Stimulated activated effector memory CD8-positive, alpha-beta T cell treated with anti-CD3 and anti-CD28 coated beads, Interleukin-12 subunit alpha, Interleukin-12 subunit beta, amount 100 ng/mL, for 72 hours (primary cell): ENCODE measurements around the gene VAC14.

Source experiments
- ATAC-seq: fragments of 150-1000 bp; cut with Tn5 transposase; 2 replicates; pipeline ENCODE4 v1.10.0; 2021
- DNase-seq, 2 donors: peaks; one replicate each; pipeline ENCODE4 v3.0.0; 2021 to 2022; ENCODE audit warnings: low spot score in 2 of 2
- H3K27ac Mint-ChIP-seq: one replicate; pipeline ENCODE4 v1.8.0; 2022; ENCODE audit warnings: mild to moderate bottlenecking, mixed read lengths
- H3K36me3 Mint-ChIP-seq: one replicate; pipeline ENCODE4 v1.8.0; 2022; ENCODE audit warnings: mild to moderate bottlenecking, mixed read lengths
- H3K4me1 Mint-ChIP-seq: one replicate; pipeline ENCODE4 v1.8.0; 2022; ENCODE audit warnings: mixed read lengths
- H3K4me3 Mint-ChIP-seq: one replicate; pipeline ENCODE4 v1.8.0; 2022; ENCODE audit warnings: mild to moderate bottlenecking, mixed read lengths
- H3K9me3 Mint-ChIP-seq: one replicate; pipeline ENCODE4 v1.8.0; 2022; ENCODE audit warnings: mixed read lengths

Gene VAC14

DNA sequence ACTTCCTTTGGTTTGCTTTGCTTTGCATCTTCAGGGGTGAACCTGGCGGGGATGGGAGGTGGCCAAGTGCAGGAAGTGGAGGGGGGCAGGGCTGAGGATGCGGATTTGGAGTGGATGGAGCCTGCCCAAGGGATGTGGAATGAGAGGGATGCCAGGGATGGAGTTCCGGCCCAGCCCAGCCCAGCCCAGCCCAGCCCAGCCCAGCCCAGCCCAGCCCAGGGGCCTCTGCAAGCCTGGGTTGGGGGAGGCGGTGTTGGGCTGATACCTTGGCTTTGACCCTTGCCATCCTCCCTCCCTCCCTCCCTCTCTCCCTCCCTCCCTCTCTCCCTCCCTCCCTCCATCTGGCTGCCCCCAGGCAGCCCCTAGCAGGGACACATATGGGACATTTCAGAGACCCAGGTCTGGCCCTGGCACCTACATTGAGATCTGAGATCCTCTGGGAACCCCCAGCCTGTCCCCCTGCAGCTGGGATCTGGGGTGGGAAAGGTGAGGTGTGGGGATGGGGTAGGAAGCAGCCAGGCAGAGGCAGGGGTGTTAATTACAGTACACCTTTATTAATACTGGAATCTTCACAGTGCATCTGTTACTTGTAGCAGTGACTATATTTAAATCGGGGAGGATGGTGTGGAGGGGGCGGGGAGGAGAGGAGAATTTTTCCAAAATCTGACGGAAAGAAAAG is 140.1 kb downstream of the VAC14 start:
- DNase-seq (no peak), ATAC-seq (no peak)
- H3K9me3 Mint-ChIP-seq: no peaks in the 10 kb centered on the region
- no peak overlapping the region for H3K4me3 Mint-ChIP-seq
- H3K4me1 Mint-ChIP-seq: no peaks in the 10 kb centered on the region
- no peaks in the 10 kb centered on the region for H3K36me3 Mint-ChIP-seq
- H3K27ac Mint-ChIP-seq: no peak overlapping the region

DNA sequence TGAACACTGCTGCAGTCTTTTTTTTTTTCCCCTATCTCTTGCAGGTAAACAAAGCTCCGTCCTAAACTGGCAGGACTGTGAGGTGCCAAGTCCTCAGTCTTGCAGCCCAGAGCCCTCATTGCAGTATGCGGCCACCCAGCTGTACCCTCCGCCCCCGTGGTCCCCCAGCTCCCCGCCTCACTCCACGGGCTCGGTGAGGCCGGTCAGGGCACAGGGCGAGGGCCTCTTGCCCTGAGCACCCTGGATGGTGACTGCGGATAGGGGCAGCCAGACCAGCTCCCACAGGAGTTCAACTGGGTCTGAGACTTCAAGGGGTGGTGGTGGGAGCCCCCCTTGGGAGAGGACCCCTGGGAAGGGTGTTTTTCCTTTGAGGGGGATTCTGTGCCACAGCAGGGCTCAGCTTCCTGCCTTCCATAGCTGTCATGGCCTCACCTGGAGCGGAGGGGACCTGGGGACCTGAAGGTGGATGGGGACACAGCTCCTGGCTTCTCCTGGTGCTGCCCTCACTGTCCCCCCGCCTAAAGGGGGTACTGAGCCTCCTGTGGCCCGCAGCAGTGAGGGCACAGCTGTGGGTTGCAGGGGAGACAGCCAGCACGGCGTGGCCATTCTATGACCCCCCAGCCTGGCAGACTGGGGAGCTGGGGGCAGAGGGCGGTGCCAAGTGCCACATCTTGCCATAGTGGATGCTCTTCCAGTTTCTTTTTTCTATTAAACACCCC is 140.8 kb downstream of the VAC14 start:
- Mint-ChIP-seq H3K27ac (no peak overlapping the region), H3K36me3 (no peaks in the 10 kb centered on the region), H3K4me3 (no peak overlapping the region), H3K4me1 (no peaks in the 10 kb centered on the region), H3K9me3 (no peaks in the 10 kb centered on the region)
- ATAC-seq (no peak), DNase-seq (no peak)

- no peaks in the 10 kb centered on the region for H3K36me3 Mint-ChIP-seq
- H3K9me3 Mint-ChIP-seq: no peaks in the 10 kb centered on the region
Measured at GRCh38 chr16:70659546-70659945, 141.4 kb downstream of the VAC14 start.

GRCh38 chr16:70658921-70659320 is 142.0 kb downstream of the VAC14 start:
- ATAC-seq (no peak), DNase-seq (no peak)
- H3K4me1 Mint-ChIP-seq: peaks cover 2% of the 10 kb centered on the region
- H3K9me3 Mint-ChIP-seq: no peaks in the 10 kb centered on the region
- no peak overlapping the region for H3K4me3 Mint-ChIP-seq
- no peaks in the 10 kb centered on the region for H3K36me3 Mint-ChIP-seq
- H3K27ac Mint-ChIP-seq: no peak overlapping the region

More at GRCh38 chr16:70659546-70659945, 141.4 kb downstream of the VAC14 start:
- no peak overlapping the region for H3K27ac Mint-ChIP-seq
- no peak overlapping the region for H3K4me3 Mint-ChIP-seq
- H3K4me1 Mint-ChIP-seq: no peaks in the 10 kb centered on the region
- no peak for ATAC-seq
- DNase-seq: no peak

DNA sequence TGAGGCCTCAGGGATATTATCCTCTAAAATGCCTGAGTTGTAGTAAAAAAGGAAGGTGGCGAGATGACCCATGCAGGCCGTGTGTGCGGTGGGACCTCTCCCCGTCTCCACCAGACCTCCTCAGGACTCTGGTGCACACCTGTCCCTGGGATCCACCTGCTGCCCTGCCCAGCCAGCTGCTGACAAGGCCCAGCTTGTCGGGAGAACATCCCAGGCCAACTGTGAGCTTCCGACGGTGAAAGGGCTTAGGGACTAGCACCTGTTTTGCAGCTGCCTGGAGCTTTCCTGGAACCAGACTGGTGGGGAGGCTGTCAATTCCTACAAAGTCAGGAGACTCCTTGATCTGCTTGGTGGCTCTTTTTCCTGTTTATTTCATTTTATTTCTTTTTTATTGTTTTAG is 143.0 kb downstream of the VAC14 start:
- H3K27ac Mint-ChIP-seq: no peak overlapping the region
- DNase-seq (no peak), ATAC-seq (no peak)
- no peak overlapping the region for H3K4me3 Mint-ChIP-seq
- H3K9me3 Mint-ChIP-seq: no peaks in the 10 kb centered on the region
- no peaks in the 10 kb centered on the region for H3K36me3 Mint-ChIP-seq
- H3K4me1 Mint-ChIP-seq: peaks cover 6% of the 10 kb centered on the region

GRCh38 chr16:70656712-70657263 is 144.2 kb downstream of the VAC14 start:
- no peaks in the 10 kb centered on the region for H3K9me3 Mint-ChIP-seq
- H3K36me3 Mint-ChIP-seq: no peaks in the 10 kb centered on the region
- H3K4me1 Mint-ChIP-seq: peaks cover 6% of the 10 kb centered on the region
- ATAC-seq (no peak), DNase-seq (no peak)
- H3K27ac Mint-ChIP-seq: no peak overlapping the region
- H3K4me3 Mint-ChIP-seq: no peak overlapping the region

GRCh38 chr16:70656065-70656711 is 144.8 kb downstream of the VAC14 start:
- ATAC-seq: no peak
- Mint-ChIP-seq H3K4me1 (peaks cover 6% of the 10 kb centered on the region), H3K9me3 (no peaks in the 10 kb centered on the region), H3K27ac (no peak overlapping the region), H3K36me3 (no peaks in the 10 kb centered on the region), H3K4me3 (no peak overlapping the region)
- no peak for DNase-seq

DNA sequence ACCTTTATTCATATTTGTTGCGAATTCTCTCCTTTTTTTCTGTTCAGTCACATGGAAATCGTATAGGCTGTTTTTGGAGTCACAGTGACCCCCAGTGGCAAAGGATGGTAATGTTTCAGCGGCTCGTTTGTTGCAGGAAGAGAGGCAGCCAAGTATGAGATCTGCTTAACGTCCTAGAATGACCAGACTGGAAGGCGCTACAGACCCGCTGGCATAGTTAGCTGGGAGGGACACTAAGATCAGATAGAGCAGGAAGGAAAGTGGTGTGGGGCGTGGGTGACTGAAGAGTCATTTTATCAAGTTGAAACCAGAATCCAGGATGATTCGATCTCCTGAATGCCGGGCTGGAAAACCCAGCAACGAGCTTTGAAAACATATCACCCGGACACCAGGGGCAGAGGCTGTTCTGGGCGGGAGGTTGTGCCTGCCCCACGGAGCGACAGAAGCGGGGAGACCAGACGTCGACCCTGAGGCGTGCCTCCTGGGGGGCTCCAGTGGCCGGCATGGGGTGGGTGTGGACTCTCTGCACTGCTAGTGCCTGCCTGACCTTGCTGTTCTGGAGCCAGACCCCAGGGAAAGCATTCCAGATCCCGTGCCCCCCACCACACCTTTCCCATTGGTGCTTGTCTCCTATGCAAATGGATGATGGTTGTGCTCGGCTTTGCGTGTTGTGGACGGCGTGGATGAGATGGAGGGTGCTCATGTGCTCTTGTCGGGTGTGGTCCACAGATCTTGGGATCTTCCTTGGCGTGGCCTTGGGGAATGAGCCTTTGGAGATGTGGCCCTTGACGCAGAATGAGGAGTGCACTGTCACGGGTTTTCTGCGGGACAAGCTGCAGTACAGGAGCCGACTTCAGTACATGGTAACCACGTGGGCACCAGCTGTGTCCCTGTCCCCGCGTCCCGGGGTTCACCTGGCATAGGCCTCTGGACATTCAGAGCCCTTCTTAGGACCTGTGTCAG is 146.9 kb downstream of the VAC14 start:
- no peaks in the 10 kb centered on the region for H3K36me3 Mint-ChIP-seq
- DNase-seq: peak; percentile 72 to 92
- peaks cover 6% of the 10 kb centered on the region for H3K4me1 Mint-ChIP-seq
- H3K9me3 Mint-ChIP-seq: no peaks in the 10 kb centered on the region
- H3K4me3 Mint-ChIP-seq: peak overlapping the region; percentile 20
- peak overlapping the region; percentile 20 for H3K27ac Mint-ChIP-seq
- ATAC-seq: peak; percentile 66

DNA sequence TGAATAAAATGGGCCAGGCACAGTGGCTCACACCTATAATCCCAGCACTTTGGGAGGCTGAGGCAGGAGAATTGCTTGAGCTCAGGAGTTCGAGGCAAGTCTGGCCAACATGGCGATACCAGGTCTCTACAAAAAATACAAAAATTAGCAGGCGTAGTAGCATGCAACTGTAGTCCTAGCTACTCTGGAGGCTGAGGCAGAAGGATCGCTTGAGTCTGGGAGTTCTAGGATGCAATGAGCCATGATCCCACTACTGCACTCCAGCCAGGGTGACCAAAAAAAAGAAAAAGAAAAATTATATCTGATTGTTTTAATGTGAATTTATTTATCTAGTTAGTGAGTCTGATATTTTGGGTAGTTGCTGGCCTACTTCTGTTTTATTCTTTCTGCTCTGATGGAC is 147.6 kb downstream of the VAC14 start:
- Mint-ChIP-seq H3K36me3 (no peaks in the 10 kb centered on the region), H3K27ac (no peak overlapping the region), H3K4me1 (peaks cover 6% of the 10 kb centered on the region), H3K4me3 (peak overlapping the region; percentile 20), H3K9me3 (no peaks in the 10 kb centered on the region)
- no peak for ATAC-seq
- no peak for DNase-seq

DNA sequence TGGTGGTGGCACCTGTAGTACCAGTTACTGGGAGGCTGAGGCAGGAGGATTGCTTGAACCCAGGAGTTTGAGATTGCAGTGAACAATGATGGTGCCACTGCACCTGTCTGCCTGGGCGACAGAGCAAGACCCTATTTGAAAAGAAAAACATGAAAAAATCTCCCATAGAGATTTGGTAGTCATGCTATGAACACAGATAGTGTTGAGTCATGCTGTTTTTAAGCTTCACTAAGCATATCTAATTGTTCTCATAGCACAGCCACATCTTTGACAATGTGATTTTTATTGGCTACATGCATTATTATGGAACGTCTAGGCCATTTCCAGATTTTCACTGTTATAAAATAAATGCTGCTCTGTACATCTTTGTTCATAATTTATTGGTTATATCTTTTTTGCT is 148.6 kb downstream of the VAC14 start:
- ATAC-seq (no peak), DNase-seq (no peak)

DNA sequence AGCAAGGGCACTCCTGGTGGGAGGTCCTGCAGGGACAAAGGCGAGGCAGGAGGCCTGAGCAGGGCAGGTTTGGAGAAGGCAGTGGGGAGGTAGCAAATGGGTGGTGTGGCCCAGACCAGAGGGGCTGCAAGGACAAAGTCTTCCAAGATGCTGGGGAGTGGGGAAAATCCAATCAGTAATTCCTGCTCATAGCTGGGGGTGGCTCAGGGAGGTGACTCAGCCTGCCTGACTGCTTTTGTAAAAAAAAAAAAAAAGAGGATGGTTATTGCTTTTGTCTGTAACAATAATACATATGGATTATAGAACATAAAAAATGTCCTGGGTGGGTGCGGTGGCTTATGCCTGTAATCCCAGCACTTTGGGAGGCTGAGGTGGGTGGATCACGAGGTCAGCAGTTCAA is 149.4 kb downstream of the VAC14 start:
- Mint-ChIP-seq H3K36me3 (no peaks in the 10 kb centered on the region), H3K27ac (no peak overlapping the region), H3K4me1 (peaks cover 6% of the 10 kb centered on the region), H3K9me3 (no peaks in the 10 kb centered on the region), H3K4me3 (no peak overlapping the region)
- ATAC-seq: no peak
- no peak for DNase-seq

More for the DNA sequence above, 148.6 kb downstream of the VAC14 start:
- no peaks in the 10 kb centered on the region for H3K36me3 Mint-ChIP-seq
- peaks cover 6% of the 10 kb centered on the region for H3K4me1 Mint-ChIP-seq
- no peaks in the 10 kb centered on the region for H3K9me3 Mint-ChIP-seq
- no peak overlapping the region for H3K4me3 Mint-ChIP-seq
- no peak overlapping the region for H3K27ac Mint-ChIP-seq

DNA sequence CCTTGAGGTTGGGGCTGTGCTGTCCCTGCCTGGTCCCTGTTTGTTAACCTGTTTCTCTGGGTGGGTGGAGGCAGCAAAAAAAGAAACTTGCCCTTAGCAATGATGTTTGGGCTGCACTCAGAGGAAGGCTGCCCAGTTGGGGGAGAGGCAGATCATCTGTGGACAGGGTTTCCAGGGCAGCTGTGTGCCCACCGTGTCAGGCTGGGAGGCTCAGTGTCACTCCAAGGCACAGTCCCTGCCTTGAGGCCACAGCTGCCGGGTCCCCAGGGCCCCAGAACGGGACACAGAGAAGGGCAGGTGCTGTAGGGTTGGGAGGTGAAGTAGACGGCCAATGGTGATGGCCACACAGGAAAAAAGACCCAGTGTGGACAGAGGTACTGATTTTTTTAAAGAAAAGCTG is 150.7 kb downstream of the VAC14 start:
- no peaks in the 10 kb centered on the region for H3K9me3 Mint-ChIP-seq
- DNase-seq (no peak), ATAC-seq (no peak)
- no peak overlapping the region for H3K4me3 Mint-ChIP-seq
- H3K36me3 Mint-ChIP-seq: no peaks in the 10 kb centered on the region
- peaks cover 6% of the 10 kb centered on the region for H3K4me1 Mint-ChIP-seq
- H3K27ac Mint-ChIP-seq: no peak overlapping the region

GRCh38 chr16:70649300-70649699 is 151.7 kb downstream of the VAC14 start:
- Mint-ChIP-seq H3K4me3 (no peak overlapping the region), H3K4me1 (peaks cover 6% of the 10 kb centered on the region), H3K9me3 (no peaks in the 10 kb centered on the region), H3K27ac (no peak overlapping the region), H3K36me3 (no peaks in the 10 kb centered on the region)
- ATAC-seq (no peak), DNase-seq (no peak)

DNA sequence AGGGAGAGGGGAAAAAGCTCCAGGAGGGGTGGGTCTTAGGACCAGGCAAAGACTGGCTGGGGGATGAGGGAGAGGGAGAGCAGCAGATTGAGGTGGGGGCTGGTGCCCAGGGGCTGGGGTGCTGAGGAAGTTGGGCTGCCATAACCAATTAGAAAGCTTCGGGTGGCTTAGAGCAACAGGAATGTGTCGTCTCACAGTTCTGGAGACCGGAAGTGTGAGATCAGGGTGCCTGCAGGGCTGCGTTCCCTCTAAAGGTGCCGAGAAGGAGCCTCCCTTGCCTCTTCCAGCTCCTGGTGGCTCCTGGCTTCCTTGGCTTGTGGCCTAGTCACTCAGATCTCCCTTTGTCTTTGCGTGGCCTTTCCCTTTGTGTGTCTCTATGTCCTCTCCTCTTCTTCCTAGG is 152.4 kb downstream of the VAC14 start:
- Mint-ChIP-seq H3K4me3 (no peak overlapping the region), H3K9me3 (no peaks in the 10 kb centered on the region), H3K27ac (no peak overlapping the region), H3K36me3 (no peaks in the 10 kb centered on the region), H3K4me1 (peaks cover 1% of the 10 kb centered on the region)
- DNase-seq (no peak), ATAC-seq (no peak)
